ENCODE measurements around the gene CHCHD6.

Gene CHCHD6, protein sequence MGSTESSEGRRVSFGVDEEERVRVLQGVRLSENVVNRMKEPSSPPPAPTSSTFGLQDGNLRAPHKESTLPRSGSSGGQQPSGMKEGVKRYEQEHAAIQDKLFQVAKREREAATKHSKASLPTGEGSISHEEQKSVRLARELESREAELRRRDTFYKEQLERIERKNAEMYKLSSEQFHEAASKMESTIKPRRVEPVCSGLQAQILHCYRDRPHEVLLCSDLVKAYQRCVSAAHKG

DNA sequence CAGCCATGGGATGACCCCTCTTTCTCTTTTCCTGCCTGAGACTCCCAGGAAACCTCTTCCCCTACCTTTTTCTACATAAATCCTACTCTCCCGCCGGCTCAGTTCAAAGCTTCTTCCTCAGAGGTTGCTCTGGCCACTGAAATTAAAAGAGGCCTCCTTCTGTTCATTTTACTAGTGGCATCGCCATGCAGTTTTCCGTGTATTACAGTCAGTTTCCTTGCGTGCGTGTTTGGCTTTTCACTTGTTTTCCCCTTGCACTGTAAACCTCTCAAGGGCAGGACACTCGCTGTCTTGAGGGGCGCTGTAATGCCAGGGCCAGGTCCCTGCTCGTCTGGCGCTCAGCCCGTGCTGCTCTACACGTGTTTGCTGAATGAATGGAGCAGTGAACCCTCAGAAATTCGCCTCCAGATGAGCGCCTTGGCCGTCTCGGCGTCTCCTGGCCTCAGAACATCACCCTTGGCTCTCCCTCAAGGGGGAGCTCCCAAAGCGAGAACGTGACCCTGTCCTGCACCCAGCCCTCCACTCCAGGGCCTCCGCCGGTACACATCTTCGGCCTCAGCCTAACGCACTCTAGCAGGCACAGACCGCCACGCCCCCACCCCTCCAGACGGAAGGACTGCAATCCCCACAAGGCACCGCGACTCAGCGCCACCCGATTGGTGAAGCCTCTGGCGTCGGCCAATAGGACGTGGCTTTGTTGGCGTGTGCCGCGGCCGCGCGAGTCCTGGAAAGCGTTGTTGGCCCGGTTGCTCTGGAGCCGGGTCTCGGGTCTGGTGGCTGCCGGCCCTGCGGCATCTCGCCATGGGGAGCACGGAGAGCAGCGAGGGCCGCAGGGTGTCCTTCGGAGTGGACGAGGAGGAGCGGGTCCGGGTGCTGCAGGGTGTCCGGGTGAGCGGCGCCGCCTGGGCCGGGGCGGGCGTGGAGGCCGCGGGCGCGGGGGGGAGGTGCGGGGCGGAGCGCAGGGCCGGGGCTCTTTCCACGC, at the start of gene CHCHD6:
CHCHD6 (plus strand) TSS at position 729 of the 982 bp plus-strand sequence; CDS start at position 802, 73 bp downstream.
- DNase-seq (ENCODE audit: low read depth) = peak; percentile 93
- TF ChIP-seq, protein P1, sequence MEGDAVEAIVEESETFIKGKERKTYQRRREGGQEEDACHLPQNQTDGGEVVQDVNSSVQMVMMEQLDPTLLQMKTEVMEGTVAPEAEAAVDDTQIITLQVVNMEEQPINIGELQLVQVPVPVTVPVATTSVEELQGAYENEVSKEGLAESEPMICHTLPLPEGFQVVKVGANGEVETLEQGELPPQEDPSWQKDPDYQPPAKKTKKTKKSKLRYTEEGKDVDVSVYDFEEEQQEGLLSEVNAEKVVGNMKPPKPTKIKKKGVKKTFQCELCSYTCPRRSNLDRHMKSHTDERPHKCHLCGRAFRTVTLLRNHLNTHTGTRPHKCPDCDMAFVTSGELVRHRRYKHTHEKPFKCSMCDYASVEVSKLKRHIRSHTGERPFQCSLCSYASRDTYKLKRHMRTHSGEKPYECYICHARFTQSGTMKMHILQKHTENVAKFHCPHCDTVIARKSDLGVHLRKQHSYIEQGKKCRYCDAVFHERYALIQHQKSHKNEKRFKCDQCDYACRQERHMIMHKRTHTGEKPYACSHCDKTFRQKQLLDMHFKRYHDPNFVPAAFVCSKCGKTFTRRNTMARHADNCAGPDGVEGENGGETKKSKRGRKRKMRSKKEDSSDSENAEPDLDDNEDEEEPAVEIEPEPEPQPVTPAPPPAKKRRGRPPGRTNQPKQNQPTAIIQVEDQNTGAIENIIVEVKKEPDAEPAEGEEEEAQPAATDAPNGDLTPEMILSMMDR (conservative IDR thresholded peaks at IDR 0.05; ENCODE audit: low read length) = no peak
- H3K4me3 ChIP-seq (ENCODE audit: low read length) = peak within 1 kb of the TSS; percentile 86

DNA sequence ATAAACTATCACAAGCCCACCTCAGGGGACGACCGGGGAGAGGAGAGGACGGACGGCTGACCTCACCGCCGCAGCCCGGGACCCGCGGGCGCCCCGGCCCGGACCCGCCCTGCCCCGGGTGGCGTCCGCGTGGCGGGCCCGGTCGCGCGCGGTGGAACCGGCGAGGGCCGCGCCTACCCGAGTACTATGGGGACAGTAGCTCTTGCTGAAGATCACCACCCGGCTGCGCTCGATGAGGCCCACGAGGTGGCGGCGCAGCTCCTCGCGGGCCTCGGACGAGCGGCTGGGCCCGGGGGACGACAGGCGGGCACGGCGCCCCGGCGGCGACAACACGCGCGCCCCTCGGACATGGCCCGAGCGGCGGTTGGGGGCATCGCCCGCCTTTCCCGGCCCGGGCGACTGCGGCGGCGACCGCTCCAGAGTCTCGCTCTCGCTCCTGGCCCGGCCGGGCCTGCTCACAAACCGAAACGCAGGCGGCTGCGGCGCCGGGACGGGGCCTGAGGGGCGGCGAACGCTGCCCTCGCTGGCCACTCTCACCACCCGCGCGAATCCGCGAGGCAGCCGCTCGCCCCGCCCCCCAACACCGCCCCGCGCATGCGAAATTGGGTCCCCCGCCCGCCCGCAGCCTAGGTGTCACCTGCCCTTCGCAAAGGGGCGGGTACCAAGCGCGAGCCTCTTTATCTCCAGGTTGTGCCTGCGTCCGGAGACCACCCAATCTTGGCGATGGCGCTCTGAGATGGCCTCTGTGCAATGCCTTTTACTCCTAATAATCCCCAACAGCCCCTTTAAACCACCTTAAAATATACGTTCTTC, 49.3 kb upstream of the CHCHD6 start, which contains the start of gene TXNRD3:
TXNRD3 (minus strand) TSS at position 554 of the 813 bp plus-strand sequence.
- peak within 1 kb of the TSS; percentile 77 for H3K4me3 ChIP-seq (ENCODE audit: low read length)
- peak; percentile 65 for DNase-seq (ENCODE audit: low read depth)
- TF ChIP-seq, protein P1 (conservative IDR thresholded peaks at IDR 0.05; ENCODE audit: low read length) = no peak

DNA sequence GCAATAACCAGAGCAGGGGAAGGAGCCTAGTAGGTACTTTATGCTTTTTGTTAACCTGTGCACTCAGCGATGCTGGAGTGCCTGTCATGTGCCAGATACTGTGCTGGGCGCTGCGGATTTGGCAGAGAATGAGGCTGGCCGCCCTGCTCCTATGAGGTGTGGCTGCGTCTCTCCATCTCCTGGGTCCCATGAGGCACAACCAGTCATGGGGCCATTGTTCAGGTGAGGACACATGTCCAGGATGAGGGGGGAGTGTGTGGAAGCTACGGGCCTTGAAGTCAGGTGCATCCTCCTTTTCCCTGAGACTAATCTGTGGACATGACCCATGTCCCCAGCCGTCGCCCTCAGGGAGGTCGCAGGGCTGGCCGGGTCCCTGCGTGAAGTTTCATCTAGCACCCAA, 48.2 kb upstream of the CHCHD6 start:
- TF ChIP-seq, protein P1 (conservative IDR thresholded peaks at IDR 0.05; ENCODE audit: low read length) = no peak
- no peak for DNase-seq (ENCODE audit: low read depth)
- no peak overlapping the region for H3K4me3 ChIP-seq (ENCODE audit: low read length)

DNA sequence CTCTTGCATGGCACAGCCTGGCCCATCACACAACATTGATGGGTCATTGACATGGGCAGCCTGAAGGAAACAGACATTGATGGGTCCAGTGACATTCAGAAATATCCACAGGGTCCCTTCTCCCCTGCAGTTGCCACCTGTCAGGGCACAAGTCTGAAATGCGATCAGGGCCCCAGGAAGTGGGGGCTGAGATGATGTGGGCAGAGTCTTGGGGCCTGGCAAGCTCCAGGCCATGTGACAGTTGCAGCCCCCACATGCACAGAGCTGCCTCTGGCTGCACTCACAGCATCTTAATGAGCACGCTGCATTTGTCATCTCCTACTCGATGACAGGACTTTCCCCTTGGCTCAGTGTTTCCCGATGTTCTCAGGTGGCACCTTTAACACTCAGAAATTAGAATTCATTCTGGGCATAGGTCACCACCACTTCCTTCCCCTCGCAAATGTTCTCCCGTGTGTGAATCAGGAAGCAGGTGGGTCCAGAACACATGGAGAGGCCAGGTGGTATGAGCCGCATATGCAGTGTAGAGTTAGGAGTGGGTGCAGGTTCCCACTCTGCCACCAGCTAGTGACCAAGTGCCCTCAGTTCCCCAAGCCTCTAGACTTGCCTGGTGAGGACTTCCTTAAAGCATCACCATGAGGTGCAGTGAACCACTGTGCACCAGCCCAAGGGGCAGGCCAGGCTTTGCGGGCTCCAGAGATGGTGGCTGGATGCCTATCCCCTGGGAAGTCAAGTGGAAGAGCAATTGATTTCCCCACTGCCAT, 47.5 kb upstream of the CHCHD6 start:
- TF ChIP-seq, protein P1 (conservative IDR thresholded peaks at IDR 0.05; ENCODE audit: low read length) = no peak
- no peak overlapping the region for H3K4me3 ChIP-seq (ENCODE audit: low read length)
- no peak for DNase-seq (ENCODE audit: low read depth)

DNA sequence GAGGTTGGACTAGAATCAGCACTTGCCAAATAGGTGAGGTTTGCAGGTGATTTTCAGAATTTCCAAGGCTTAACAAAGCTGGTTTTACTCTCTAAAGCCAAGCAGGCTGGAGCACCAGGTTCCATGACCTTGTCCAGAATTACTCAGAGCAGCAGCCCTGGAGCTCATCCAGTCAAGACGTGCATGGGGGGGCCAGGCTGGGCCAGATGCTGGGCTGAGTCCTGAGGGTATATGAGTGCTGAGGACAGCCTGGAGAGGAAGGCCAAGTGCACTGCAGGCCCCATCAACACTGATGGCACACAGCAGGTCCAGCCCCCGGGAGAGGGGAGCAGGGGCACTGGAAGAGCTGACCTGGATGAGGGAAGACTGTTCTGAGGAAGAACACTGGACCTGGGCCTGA, 46.1 kb upstream of the CHCHD6 start:
- TF ChIP-seq, protein P1 (conservative IDR thresholded peaks at IDR 0.05; ENCODE audit: low read length) = no peak
- H3K4me3 ChIP-seq (ENCODE audit: low read length) = no peak overlapping the region
- no peak for DNase-seq (ENCODE audit: low read depth)

DNA sequence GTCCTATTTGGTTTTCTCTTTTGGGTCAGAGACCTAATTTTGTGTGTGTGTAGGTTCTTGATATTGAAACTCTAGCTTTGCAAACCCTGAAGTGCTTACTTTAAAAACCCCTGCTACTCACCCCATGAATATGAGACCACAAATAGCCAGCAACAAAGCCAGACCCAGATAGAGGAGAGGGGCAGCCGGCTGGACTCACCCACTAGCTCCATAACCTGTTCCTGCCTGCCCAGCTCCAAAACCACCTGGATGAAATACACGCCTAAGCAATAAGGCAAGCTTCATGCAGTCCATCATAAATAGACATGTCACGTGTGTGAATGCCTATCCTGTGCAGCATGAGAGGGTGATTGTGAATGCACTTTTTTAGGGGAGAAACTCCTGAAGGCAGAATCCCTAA, 45.5 kb upstream of the CHCHD6 start:
- TF ChIP-seq, protein P1 (conservative IDR thresholded peaks at IDR 0.05; ENCODE audit: low read length) = no peak
- H3K4me3 ChIP-seq (ENCODE audit: low read length) = no peak overlapping the region
- DNase-seq (ENCODE audit: low read depth) = no peak
